CD14-positive monocyte (primary cell): ENCODE results near the gene REEP3. TPM values are rescaled to one million over a fixed set of nuclear protein-coding genes. Genes with fewer than 3 reads are reported as not detected.

ENCODE experiments used
- DNase-seq, 3 donors: peaks; one replicate each; pipeline ENCODE4 v3.0.0-alpha.2; 2011 to 2022
- H2AFZ ChIP-seq: 2 replicates; pipeline ENCODE4 v1.6.0; 2012; ENCODE audit warnings: mild to moderate bottlenecking, low read depth, low read length, inconsistent platforms; ENCODE audit not compliant: insufficient read depth, poor library complexity, severe bottlenecking
- H3K27ac ChIP-seq, 2 donors: 1 replicate in 1 of 2; 2 replicates in 1 of 2; pipeline ENCODE4 v1.5.1; 2012 to 2013; ENCODE audit warnings: low read length in 2 of 2, control low read depth in 1 of 2, inconsistent platforms in 1 of 2, low read depth in 1 of 2, mild to moderate bottlenecking in 1 of 2
- H3K27me3 ChIP-seq, 2 donors: one replicate each; pipeline versions ENCODE4 v1.6.0 to v1.6.1; 2011 to 2013; ENCODE audit warnings: low read length in 2 of 2; ENCODE audit not compliant: control insufficient read depth in 2 of 2, insufficient read depth in 2 of 2
- H3K36me3 ChIP-seq, 2 donors: replicated peaks in 1 of 2; 1 replicate in 1 of 2; 2 replicates in 1 of 2; pipeline versions ENCODE4 v1.5.1 to v1.6.1; 2012 to 2013; ENCODE audit warnings: low read length in 2 of 2, control low read depth in 1 of 2, inconsistent platforms in 1 of 2, mild to moderate bottlenecking in 1 of 2; ENCODE audit not compliant: insufficient read depth in 2 of 2, control insufficient read depth in 1 of 2
- H3K4me1 ChIP-seq, 2 donors: 1 replicate in 1 of 2; 2 replicates in 1 of 2; pipeline versions ENCODE4 v1.5.1 to v1.6.1; 2012 to 2013; ENCODE audit warnings: low read length in 2 of 2, control low read depth in 1 of 2, inconsistent platforms in 1 of 2, mild to moderate bottlenecking in 1 of 2, moderate library complexity in 1 of 2; ENCODE audit not compliant: insufficient read depth in 2 of 2, control insufficient read depth in 1 of 2
- H3K4me2 ChIP-seq: replicated peaks from 2 replicates; pipeline ENCODE3; 2012; ENCODE audit warnings: low read length, moderate library complexity, mild to moderate bottlenecking; ENCODE audit not compliant: poor library complexity, severe bottlenecking; ENCODE audit errors: extremely low read depth
- H3K4me3 ChIP-seq, 3 experiments: fragments of 200-600 bp in 1 of 3; sonication (generic) in 1 of 3; replicated peaks in 1 of 3; 1 replicate in 2 of 3; 2 replicates in 1 of 3; pipeline ENCODE4 v1.5.1; 2011 to 2013; ENCODE audit warnings: low read length in 3 of 3, mild to moderate bottlenecking in 3 of 3, control low read depth in 2 of 3, low read depth in 2 of 3, inconsistent platforms in 1 of 3, moderate library complexity in 1 of 3
- H3K79me2 ChIP-seq: 2 replicates; pipeline ENCODE4 v1.6.0; 2012; ENCODE audit warnings: mild to moderate bottlenecking, control low read depth, inconsistent platforms, low read length, moderate library complexity; ENCODE audit not compliant: insufficient read depth
- H3K9ac ChIP-seq: 2 replicates; pipeline ENCODE4 v1.6.0; 2017; ENCODE audit warnings: low read length, mild to moderate bottlenecking; ENCODE audit not compliant: insufficient read depth, poor library complexity, severe bottlenecking
- H3K9me3 ChIP-seq, 2 donors: replicated peaks in 1 of 2; 1 replicate in 1 of 2; 2 replicates in 1 of 2; pipeline versions ENCODE4 v1.5.1 to v1.6.1; 2012 to 2013; ENCODE audit warnings: low read length in 2 of 2, control low read depth in 1 of 2; ENCODE audit not compliant: control insufficient read depth in 1 of 2, insufficient read depth in 1 of 2
- H4K20me1 ChIP-seq: 2 replicates; pipeline ENCODE4 v1.6.0; 2012; ENCODE audit warnings: mild to moderate bottlenecking, low read length, control low read depth, moderate library complexity; ENCODE audit not compliant: insufficient read depth
- H3K27ac Mint-ChIP-seq, 7 donors: one replicate each; pipeline ENCODE4 v1.8.0; 2020; ENCODE audit warnings: mild to moderate bottlenecking in 7 of 7, mixed read lengths in 7 of 7, moderate library complexity in 6 of 7, inconsistent platforms in 2 of 7
- H3K27me3 Mint-ChIP-seq, 3 donors: one replicate each; pipeline ENCODE4 v1.8.0; 2021 to 2022; ENCODE audit warnings: low read depth in 3 of 3, mild to moderate bottlenecking in 3 of 3, mixed read lengths in 3 of 3, moderate library complexity in 3 of 3, inconsistent platforms in 1 of 3
- H3K36me3 Mint-ChIP-seq, 2 donors: one replicate each; pipeline ENCODE4 v1.8.0; 2020; ENCODE audit warnings: mixed read lengths in 2 of 2, inconsistent platforms in 1 of 2, mild to moderate bottlenecking in 1 of 2
- H3K4me1 Mint-ChIP-seq: one replicate; pipeline ENCODE4 v1.8.0; 2020; ENCODE audit warnings: mild to moderate bottlenecking, mixed read lengths
- H3K4me3 Mint-ChIP-seq, 2 donors: one replicate each; pipeline ENCODE4 v1.8.0; 2020; ENCODE audit warnings: mild to moderate bottlenecking in 2 of 2, mixed read lengths in 2 of 2, moderate library complexity in 1 of 2
- H3K9me3 Mint-ChIP-seq, 7 donors: one replicate each; pipeline ENCODE4 v1.8.0; 2020 to 2022; ENCODE audit warnings: mixed read lengths in 7 of 7, mild to moderate bottlenecking in 6 of 7, moderate library complexity in 6 of 7, inconsistent platforms in 2 of 7
- CTCF ChIP-seq: fragments of 200-600 bp; IDR thresholded peaks from one replicate; pipeline ENCODE4 v1.8.0; 2022; ENCODE audit warnings: antibody characterized with exemption, mild to moderate bottlenecking
- WGBS: methylation state at CpG from one replicate; pipeline ENCODE4 v1.1.5; 2013; ENCODE audit warnings: missing lambda C conversion rate; ENCODE audit not compliant: insufficient coverage; 5-methylcytosine and 5-hydroxymethylcytosine counted together
- intact Hi-C, 2 donors: fragments of 100-400 bp; cut with micrococcal nuclease; formaldehyde crosslinking; loops; one replicate each; pipeline versions ENCODE4 v1.15.0 to v1.15.1; 2023
- polyA plus RNA-seq, 3 donors: library from polyadenylated mRNA; depleted of rRNA in 1 of 3; unstranded in 2 of 3; stranded (reverse) in 1 of 3; fragments of 300-500 nt in 2 of 3; fragments of >200 nt in 1 of 3; fragmentation: Illumina TruSeq in 2 of 3; gene quantifications; 1 replicate in 2 of 3; 2 replicates in 1 of 3; pipeline ENCODE4 v1.2.3, GENCODE V29; 2012 to 2021

Gene REEP3
- polyA plus RNA-seq, 3 donors = 9.1 to 17.7 (median 17.7) TPM

DNA sequence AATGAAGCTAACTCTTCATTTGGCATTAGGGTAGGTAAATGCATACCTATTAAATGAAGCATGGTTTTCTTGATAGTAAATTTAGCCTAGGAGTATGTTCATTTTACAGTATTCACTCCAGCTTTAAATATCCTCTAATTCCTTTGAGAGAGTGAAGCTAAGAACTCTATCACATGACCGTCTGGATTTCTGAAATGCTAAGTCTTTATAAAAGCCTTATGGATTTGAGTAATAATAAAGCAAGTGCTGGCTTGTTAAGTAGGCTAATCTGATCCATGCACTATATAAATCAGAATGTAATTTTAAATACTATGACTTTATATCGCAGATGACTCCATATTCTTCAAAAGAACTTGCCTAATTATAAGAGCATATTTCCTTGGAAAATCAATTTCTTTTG is 64.8 kb downstream of the REEP3 start:
- H3K27ac ChIP-seq = no peak overlapping the region
- Mint-ChIP-seq H3K27me3 (no peaks in the 10 kb centered on the region), H3K4me3 (no peak overlapping the region), H3K9me3 (peaks cover 0 to 1% (median 0%) of the 10 kb centered on the region in 7 donors), H3K4me1 (no peaks in the 10 kb centered on the region), H3K36me3 (peaks cover 3 to 10% of the 10 kb centered on the region in 2 donors), H3K27ac (no peak overlapping the region)
- H3K9me3 ChIP-seq = no peaks in the 10 kb centered on the region
- no peak overlapping the region for H2AFZ ChIP-seq
- no peak for TF ChIP-seq CTCF
- intact Hi-C loops = no loop called here
- H3K36me3 ChIP-seq = no peaks in the 10 kb centered on the region
- peaks cover 11% of the 10 kb centered on the region for H4K20me1 ChIP-seq
- H3K9ac ChIP-seq = no peak overlapping the region
- WGBS = no CpG with 5 or more reads among the region's 2 CpGs
- H3K4me3 ChIP-seq = no peak overlapping the region
- H3K4me2 ChIP-seq = no peak overlapping the region
- DNase-seq = no peak
- peaks cover 5% of the 10 kb centered on the region for H3K79me2 ChIP-seq
- no peaks in the 10 kb centered on the region for H3K4me1 ChIP-seq
- H3K27me3 ChIP-seq = no peaks in the 10 kb centered on the region

DNA sequence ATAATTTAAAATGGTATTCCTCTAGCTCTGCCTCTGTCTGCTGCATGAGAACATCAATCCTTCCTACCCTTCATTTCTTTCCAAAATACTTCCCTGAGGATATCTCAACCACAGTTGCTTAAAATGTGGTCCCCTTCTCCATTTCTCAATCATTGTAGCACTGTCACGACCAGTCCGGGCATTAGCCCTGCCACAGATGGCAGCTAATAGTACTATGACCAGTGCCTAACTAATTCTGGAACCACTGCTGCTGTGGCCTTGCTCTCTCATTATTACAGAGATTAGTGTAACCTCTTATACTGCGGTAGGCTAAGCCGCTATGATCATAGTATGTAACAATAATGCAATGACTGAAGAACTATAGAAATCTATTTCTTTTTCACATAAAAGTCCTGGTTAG is 66.0 kb downstream of the REEP3 start:
- Mint-ChIP-seq H3K27me3 (no peaks in the 10 kb centered on the region), H3K4me3 (no peak overlapping the region), H3K27ac (no peak overlapping the region), H3K4me1 (no peaks in the 10 kb centered on the region), H3K9me3 (peaks cover 0 to 1% (median 0%) of the 10 kb centered on the region in 7 donors), H3K36me3 (peaks cover 0 to 10% of the 10 kb centered on the region in 2 donors)
- Histone ChIP-seq H2AFZ (no peak overlapping the region), H3K4me2 (no peak overlapping the region), H3K27me3 (no peaks in the 10 kb centered on the region), H3K4me3 (no peak overlapping the region), H4K20me1 (peaks cover 11% of the 10 kb centered on the region), H3K36me3 (no peaks in the 10 kb centered on the region), H3K79me2 (peaks cover 5% of the 10 kb centered on the region), H3K9ac (no peak overlapping the region), H3K9me3 (no peaks in the 10 kb centered on the region), H3K4me1 (no peaks in the 10 kb centered on the region), H3K27ac (no peak overlapping the region)
- DNase-seq = no peak
- intact Hi-C loops = no loop called here
- whole genome bisulfite sequencing = 85% methylated on average over 2 of the region's 4 CpGs
- no peak for TF ChIP-seq CTCF
